Sigmoid colon (tissue), 4 donors: Measurements from ENCODE around the gene TRABD2B.

Experiments
- CTCF ChIP-seq, 4 experiments: fragments of 450-650 bp in 3 of 4; fragments of 200-600 bp in 1 of 4; IDR thresholded peaks; one replicate each; pipeline ENCODE4 v1.5.1; 2016 to 2019; ENCODE audit warnings: antibody characterized with exemption in 4 of 4, mild to moderate bottlenecking in 3 of 4, moderate library complexity in 2 of 4
- POLR2AphosphoS5 ChIP-seq, 4 donors: sonication (generic); formaldehyde crosslinking; IDR thresholded peaks; one replicate each; pipeline ENCODE4 v1.6.1; 2017; ENCODE audit warnings: antibody characterized with exemption in 4 of 4

GRCh38 chr1:47984175-47984789, 12.9 kb downstream of the TRABD2B start:
- TF ChIP-seq CTCF (IDR thresholded peaks at IDR 0.05) (no peak), POLR2AphosphoS5 (IDR thresholded peaks at IDR 0.05) (no peak)
